PC-3 (cell line): ENCODE data around the gene KRT85. TPM values are rescaled to one million over a fixed set of nuclear protein-coding genes. Genes with fewer than 3 reads are reported as not detected.
"Not testable (repeated sequence)": the region's sequence is repeated elsewhere in the genome, so short reads cannot be mapped to it uniquely, and the experiment has no call there.

Experiments used
- ATAC-seq: fragments of 200-7000 bp; cut with Tn5 transposase; 2 replicates; pipeline ENCODE4 v1.9.1; 2020; ENCODE audit warnings: mild to moderate bottlenecking, moderate library complexity
- BruUV-seq: library from RNA; stranded (reverse); fragments of 400-500 nt; replicated peaks from 2 replicates; lab custom pipeline; 2021; lab: Mats Ljungman, UMichigan
- CTCF ChIA-PET: fragments of 300-600 bp; sonication (Branson Sonifier 250); formaldehyde crosslinking; loops from one replicate; lab custom pipeline; 2022; ENCODE audit warnings: antibody characterized with exemption; lab: Charles Lee
- POLR2A ChIA-PET: fragments of 300-600 bp; sonication (Branson Sonifier 250); formaldehyde crosslinking; loops from one replicate; lab custom pipeline; 2022; ENCODE audit warnings: antibody characterized with exemption; ENCODE audit not compliant: unreplicated experiment; lab: Charles Lee
- DNase-seq: peaks from one replicate; pipeline ENCODE4 v3.0.0-alpha.2; 2015
- H2AFZ ChIP-seq: fragments of 300-600 bp; sonication (generic); 2 replicates; pipeline ENCODE4 v1.6.0; 2016; ENCODE audit warnings: antibody characterized with exemption, low read length
- H3F3A ChIP-seq: fragments of 300-600 bp; sonication (generic); one replicate; pipeline ENCODE4 v1.6.0; 2017; ENCODE audit warnings: antibody characterized with exemption, low read length, control low read depth, mild to moderate bottlenecking; ENCODE audit not compliant: unreplicated experiment
- H3K27ac ChIP-seq: fragments of 300-600 bp; sonication (generic); 2 replicates; pipeline ENCODE4 v1.5.1; 2016; ENCODE audit warnings: mild to moderate bottlenecking, low read length
- H3K27me3 ChIP-seq: fragments of 300-600 bp; sonication (generic); 2 replicates; pipeline ENCODE4 v1.6.1; 2016; ENCODE audit warnings: low read length, mixed read lengths
- H3K36me3 ChIP-seq: fragments of 300-600 bp; sonication (generic); 2 replicates; pipeline ENCODE4 v1.6.1; 2016; ENCODE audit warnings: low read depth, mixed run types, low read length, mixed read lengths
- H3K4me1 ChIP-seq: fragments of 300-600 bp; sonication (generic); 2 replicates; pipeline ENCODE4 v1.5.1; 2016; ENCODE audit warnings: low read length; ENCODE audit not compliant: insufficient read depth
- H3K4me2 ChIP-seq: fragments of 300-600 bp; sonication (generic); 2 replicates; pipeline ENCODE4 v1.6.0; 2016; ENCODE audit warnings: low read length
- H3K4me3 ChIP-seq: fragments of 300-600 bp; sonication (generic); 2 replicates; pipeline ENCODE4 v1.5.1; 2016; ENCODE audit warnings: mild to moderate bottlenecking, low read length, mixed read lengths
- H3K79me2 ChIP-seq: fragments of 300-600 bp; sonication (generic); 2 replicates; pipeline ENCODE4 v1.6.1; 2017; ENCODE audit warnings: low read length, mixed read lengths
- H3K9ac ChIP-seq: fragments of 300-600 bp; sonication (generic); 2 replicates; pipeline ENCODE4 v1.6.0; 2016; ENCODE audit warnings: mild to moderate bottlenecking, low read length
- H3K9me2 ChIP-seq: fragments of 300-600 bp; sonication (generic); replicated peaks from 2 replicates; pipeline ENCODE4 v1.6.1; 2016; ENCODE audit warnings: mixed run types, low read length, mixed read lengths
- H3K9me3 ChIP-seq: fragments of 300-600 bp; sonication (generic); 2 replicates; pipeline ENCODE4 v1.6.1; 2016; ENCODE audit warnings: low read length, mixed read lengths
- H4K20me1 ChIP-seq: fragments of 300-600 bp; sonication (generic); 2 replicates; pipeline ENCODE4 v1.6.1; 2016; ENCODE audit warnings: low read length, mixed read lengths
- CTCF ChIP-seq: fragments of 300-600 bp; sonication (generic); conservative IDR thresholded peaks from 2 replicates; pipeline ENCODE4 v1.5.1; 2017; ENCODE audit warnings: antibody characterized with exemption, low read depth, mild to moderate bottlenecking, low read length
- EZH2 ChIP-seq: fragments of 300-600 bp; sonication (generic); IDR thresholded peaks from one replicate; pipeline ENCODE4 v1.6.1; 2017; ENCODE audit warnings: antibody characterized with exemption, mild to moderate bottlenecking, low read length; ENCODE audit not compliant: unreplicated experiment
- EZH2phosphoT487 ChIP-seq: fragments of 300-600 bp; sonication (generic); IDR thresholded peaks from 2 replicates; pipeline ENCODE4 v1.6.1; 2018; ENCODE audit warnings: mild to moderate bottlenecking, antibody characterized with exemption, low read length, borderline replicate concordance
- intact Hi-C: fragments of 100-400 bp; cut with micrococcal nuclease; formaldehyde crosslinking; loops from 2 replicates; pipeline ENCODE4 v1.9.0; 2023
- total RNA-seq: library from RNA; depleted of rRNA; stranded (reverse); fragments of >200 nt; gene quantifications from 2 replicates; pipeline ENCODE4 v1.2.3, GENCODE V29; 2014

The KRT85 gene
- total RNA-seq, 1 experiment from 2014 or later: not detected

GRCh38 chr12:52413202-52413601, 45.9 kb upstream of the KRT85 start:
- H3K9me3 ChIP-seq: no peaks in the 10 kb centered on the region
- no peaks in the 10 kb centered on the region for H4K20me1 ChIP-seq
- H3K4me1 ChIP-seq: peaks cover 5% of the 10 kb centered on the region; the same call in 1 of the 2 replicates
- ChIA-PET POLR2A (no interaction called here), CTCF (no interaction called here)
- ATAC-seq (no peak), DNase-seq (peak; percentile 28)
- H3K79me2 ChIP-seq: no peaks in the 10 kb centered on the region
- H3K9ac ChIP-seq: no peak overlapping the region
- no peaks in the 10 kb centered on the region for H3F3A ChIP-seq
- no peaks in the 10 kb centered on the region for H3K36me3 ChIP-seq
- intact Hi-C loops: no loop called here
- TF ChIP-seq EZH2: no peak
- TF ChIP-seq CTCF: no peak
- no peak for TF ChIP-seq EZH2phosphoT487
- BruUV-seq: no TSS peak
- H3K9me2 ChIP-seq: no peaks in the 10 kb centered on the region
- H3K27me3 ChIP-seq: no peaks in the 10 kb centered on the region
- no peak overlapping the region for H3K4me3 ChIP-seq
- no peak overlapping the region for H2AFZ ChIP-seq
- H3K27ac ChIP-seq: no peak overlapping the region
- no peak overlapping the region for H3K4me2 ChIP-seq

- Histone ChIP-seq H3K27ac (no peak overlapping the region), H3K4me1 (peaks cover 5% of the 10 kb centered on the region; the same call in 1 of the 2 replicates), H3K9me3 (no peaks in the 10 kb centered on the region), H3K9me2 (no peaks in the 10 kb centered on the region), H3K79me2 (no peaks in the 10 kb centered on the region), H3K4me2 (no peak overlapping the region), H3K36me3 (no peaks in the 10 kb centered on the region), H3K9ac (no peak overlapping the region), H4K20me1 (no peaks in the 10 kb centered on the region), H2AFZ (no peak overlapping the region), H3F3A (no peaks in the 10 kb centered on the region), H3K4me3 (no peak overlapping the region), H3K27me3 (no peaks in the 10 kb centered on the region)
- DNase-seq (no peak), ATAC-seq (no peak)
- no peak for TF ChIP-seq EZH2
- no peak for TF ChIP-seq CTCF
- TF ChIP-seq EZH2phosphoT487: no peak
- intact Hi-C loops: no loop called here
- POLR2A ChIA-PET: no interaction called here
- no TSS peak for BruUV-seq
- CTCF ChIA-PET: no interaction called here
Observed at GRCh38 chr12:52411815-52412214, 44.5 kb upstream of the KRT85 start.

GRCh38 chr12:52410589-52411248, 43.4 kb upstream of the KRT85 start:
- POLR2A ChIA-PET, H3K27me3 ChIP-seq, H2AFZ ChIP-seq, H3K9me3 ChIP-seq, H3K4me2 ChIP-seq, H3K4me3 ChIP-seq, BruUV-seq, H3F3A ChIP-seq, CTCF ChIA-PET, H3K36me3 ChIP-seq, H3K9ac ChIP-seq, H3K79me2 ChIP-seq, H3K27ac ChIP-seq, H3K4me1 ChIP-seq, DNase-seq, ATAC-seq, H4K20me1 ChIP-seq, intact Hi-C loops, H3K9me2 ChIP-seq: not testable (repeated sequence)
